GM19372 (cell line): ENCODE results near the gene THBS4.

Experiments
- ATAC-seq: cut with Tn5 transposase; IDR thresholded peaks from one replicate; pipeline ENCODE4 v1.9.1; 2021; ENCODE audit warnings: mild to moderate bottlenecking, low read depth, moderate library complexity; ENCODE audit not compliant: unreplicated experiment

Gene THBS4

DNA sequence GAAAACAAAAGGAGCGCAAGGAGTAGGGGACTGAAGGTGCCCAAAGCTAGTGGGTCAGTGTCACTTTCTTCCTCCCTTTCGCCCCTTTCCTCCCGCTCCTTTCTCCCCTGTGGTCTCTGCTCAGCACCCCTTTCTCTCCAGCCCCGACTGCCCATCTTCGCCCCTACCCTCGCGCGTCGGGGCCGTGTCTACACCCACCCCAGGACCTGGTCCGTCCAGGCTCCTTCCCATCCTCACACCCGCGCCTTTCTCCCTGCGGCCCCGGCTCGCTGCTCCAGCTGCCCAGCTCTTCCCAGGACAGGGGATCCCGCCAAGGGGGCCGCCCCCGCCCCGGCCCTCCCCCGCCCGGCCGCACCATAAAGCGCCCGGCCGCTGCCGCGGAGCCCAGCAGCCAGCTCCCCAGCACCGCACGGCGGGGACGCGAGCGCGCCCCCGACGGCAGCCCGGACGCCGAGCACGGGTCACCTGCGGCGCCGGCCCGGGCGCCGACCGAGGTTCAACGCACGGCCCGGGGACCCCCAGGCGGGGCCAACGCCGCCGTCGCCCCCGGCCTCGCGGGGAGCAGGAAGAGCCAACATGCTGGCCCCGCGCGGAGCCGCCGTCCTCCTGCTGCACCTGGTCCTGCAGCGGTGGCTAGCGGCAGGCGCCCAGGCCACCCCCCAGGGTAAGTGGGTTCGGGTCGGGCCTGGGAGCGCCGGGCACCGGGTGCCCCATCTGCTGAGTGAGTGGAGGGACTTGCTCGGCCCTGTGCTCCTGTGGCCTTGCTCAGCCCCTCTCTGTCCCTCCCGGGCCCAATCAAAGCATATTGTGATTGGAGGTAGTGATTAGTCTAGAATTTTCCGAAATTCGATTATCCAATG, at the start of gene THBS4:
THBS4 (plus strand) TSS at position 387 of the 860 bp plus-strand sequence; CDS start at position 577, 190 bp downstream.
- ATAC-seq = no peak

DNA sequence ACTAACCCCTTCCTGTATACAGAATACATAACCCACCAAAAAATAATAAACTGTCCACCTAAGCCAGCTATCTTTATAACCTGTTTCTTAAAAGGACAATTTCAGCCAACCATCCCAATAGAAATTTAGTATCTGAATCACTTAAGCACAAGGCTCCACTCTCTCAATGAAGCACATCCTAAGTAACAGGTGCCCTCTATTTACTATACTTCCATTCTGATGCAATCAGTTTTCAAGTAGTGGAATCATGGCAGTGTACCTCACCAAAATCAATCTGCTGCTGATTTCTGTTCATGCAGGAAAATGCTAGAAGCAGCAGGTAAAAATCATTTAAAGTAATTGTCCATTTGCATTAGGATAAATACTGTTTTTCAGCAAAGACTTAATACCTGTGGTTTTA, 48.9 kb upstream of the THBS4 start:
- no peak for ATAC-seq

DNA sequence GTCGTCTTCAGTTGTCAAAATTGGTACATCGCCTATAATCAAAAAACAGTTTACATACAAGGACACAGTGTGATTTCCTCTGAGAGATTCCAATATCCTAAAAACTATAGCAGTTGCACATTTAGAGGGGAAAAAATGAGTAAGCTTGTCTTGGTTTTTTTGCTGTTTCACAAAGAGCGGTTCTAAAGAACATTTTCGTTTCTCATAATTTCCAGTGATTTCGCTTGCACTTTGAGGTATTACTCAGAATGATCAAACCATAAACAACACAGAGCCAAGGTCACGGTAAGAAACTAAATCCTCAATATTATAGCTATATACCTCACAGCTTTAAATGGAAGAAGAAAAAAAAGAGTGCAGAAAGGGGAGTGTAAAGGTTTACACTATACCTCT, 44.9 kb upstream of the THBS4 start:
- ATAC-seq = peak; percentile 40

- peak; percentile 89 for ATAC-seq
Measured at GRCh38 chr5:79990598-79991507, 44.3 kb upstream of the THBS4 start, which contains the start of gene MTX3. MTX3 (minus strand) TSS chr5:79991262; CDS start chr5:79991238, 24 bp downstream.

DNA sequence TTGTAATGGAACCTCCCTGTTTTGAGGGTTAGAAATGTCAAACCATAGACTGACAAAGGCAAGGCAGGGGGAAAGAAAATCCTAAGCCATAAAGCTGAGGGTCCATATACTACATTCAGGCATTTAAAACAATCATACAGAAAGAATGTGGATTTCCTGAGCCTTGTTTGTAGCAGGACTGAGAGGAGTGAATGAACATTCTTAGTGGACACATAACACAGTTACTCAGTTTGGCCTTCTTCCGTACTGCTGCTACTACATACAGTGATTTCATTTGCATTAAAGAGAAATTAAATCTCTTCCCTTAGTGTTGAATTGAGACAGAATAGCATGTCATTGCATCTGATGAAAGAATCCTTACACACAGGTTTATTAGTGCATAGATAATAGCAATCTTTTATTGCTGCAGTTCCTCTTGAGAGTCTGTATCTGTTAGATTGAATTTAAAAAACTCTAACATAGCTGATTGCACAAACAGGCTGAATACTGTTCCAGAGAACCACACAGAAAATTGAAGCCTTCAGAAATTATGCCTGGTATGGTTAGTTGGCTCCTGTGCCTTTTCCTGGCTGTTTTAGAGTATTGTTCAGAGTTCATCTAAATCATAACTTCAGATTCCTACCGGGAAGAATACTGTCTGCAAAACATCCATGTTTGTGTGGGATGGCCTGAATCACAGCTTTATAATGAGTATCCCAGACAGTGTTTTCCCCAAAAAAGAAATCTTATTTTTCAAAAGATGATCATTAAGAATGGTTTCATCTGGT, 42.1 kb upstream of the THBS4 start:
- no peak for ATAC-seq

DNA sequence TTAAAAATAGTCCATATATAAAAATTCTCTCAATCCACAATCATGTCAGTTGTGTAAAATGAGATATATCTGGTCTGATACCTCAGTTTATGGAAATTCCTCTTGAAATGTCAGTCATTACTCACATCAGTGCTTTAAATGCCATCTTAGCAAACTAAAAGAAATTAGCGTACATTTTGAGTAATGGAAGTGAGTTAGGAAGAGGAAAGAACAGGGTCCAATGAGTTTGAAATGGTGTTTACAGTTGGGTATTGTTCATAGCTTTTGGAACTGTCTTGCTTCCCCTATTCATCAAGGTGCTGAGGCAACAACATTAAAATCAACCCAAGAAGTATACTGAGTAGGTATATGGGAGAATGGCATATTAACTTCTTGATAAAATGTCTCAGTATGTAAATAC, 35.4 kb upstream of the THBS4 start:
- no peak for ATAC-seq

DNA sequence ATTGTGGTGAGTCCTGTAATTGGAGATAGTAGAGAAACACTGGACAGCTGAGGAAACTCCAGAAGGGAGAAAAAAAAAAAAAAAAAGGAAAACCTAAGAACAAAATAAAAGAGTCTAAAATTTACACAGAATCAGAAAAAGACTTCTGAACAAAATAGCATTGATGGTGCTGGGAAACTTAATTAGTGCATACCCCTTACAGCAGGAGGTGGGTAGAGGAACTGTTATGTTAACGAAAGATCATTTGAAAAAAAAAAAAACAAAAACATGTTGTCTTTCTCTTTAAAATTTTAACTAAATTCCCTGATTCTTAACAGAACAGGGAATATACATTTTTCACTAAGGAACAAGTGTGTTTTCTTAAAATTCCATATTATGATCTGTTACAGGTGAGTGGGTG, 32.5 kb upstream of the THBS4 start:
- ATAC-seq = no peak

DNA sequence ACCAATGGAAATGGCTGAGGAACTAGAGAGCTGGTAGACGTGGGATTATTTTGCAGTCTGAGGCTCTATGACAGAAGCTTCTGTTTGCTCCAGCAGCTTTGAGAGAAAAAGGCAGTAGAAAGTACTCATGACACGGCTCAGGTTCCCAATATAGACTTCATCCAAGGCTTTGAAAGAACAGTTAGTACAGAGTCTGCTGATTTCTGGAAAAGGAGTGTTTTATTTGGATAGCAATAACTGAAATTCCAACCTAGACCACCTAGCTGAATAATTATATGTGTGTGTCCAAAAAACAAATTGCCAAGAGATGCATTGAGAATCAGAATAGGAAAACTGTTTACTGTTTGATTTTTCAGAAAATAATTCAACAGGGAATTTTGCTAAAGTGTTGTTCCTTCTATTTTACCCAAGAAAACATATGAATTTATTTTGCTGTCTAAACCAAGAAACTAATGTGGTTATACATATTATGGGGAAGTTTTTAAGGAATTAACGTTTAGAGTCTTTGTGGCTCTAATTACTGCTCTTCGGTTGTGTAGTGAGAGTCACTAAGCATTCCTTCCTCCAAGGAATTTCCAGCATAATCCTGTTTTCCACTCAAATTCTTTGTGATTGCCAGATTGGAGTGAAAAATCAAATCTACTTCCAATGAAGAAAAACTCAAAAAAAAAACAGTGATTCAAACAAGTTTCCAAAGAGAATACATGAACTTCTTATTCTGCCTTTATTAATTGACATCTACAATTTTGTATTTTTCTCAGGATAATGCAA, 26.0 kb upstream of the THBS4 start:
- ATAC-seq = no peak

DNA sequence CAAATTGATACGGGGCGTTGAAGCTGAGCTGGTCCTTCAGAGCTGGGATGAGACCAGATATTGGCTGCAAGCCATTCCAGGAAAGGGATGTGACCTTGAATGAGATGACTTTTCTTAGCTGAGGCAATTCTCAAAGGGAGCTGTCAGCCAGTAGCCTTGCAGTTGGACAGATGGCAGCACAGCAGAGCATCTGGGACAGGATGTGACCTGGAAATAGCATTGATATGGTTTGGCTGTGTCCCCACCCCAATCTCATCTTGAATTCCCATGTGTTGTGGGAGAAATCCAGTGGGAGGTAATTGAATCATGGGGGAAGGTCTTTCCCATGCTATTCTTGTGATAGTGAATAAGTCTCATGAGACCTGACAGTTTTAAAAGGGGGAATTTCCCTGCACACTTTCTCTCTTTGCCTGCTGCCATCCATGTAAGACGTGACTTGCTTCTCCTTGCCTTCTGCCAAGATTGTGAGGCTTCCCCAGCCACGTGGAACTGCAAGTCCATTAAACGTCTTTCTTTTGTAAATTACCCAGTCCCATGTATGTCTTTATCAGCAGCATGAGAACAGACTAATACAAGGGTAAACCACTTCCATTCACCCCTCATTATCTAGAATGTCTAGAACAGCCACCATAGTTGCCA, 24.3 kb upstream of the THBS4 start:
- no peak for ATAC-seq

DNA sequence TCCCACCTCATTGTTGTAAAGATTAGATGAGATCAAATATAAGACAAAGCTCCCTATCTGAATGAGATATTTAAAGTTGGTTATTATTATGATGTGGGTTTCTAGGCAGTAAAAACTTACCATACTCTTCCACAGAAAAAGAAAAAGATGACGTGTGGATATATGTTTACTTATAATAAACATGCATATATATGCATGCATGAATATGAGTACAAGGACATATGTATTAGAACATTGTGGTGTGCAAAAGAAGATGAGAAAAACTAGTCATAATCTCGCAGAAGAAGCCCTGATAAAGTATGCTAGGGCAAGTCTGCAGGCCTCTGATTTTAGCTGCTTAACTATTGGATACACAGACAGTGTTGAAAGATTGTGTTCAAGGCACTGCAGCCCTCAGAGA, 10.1 kb upstream of the THBS4 start:
- no peak for ATAC-seq

DNA sequence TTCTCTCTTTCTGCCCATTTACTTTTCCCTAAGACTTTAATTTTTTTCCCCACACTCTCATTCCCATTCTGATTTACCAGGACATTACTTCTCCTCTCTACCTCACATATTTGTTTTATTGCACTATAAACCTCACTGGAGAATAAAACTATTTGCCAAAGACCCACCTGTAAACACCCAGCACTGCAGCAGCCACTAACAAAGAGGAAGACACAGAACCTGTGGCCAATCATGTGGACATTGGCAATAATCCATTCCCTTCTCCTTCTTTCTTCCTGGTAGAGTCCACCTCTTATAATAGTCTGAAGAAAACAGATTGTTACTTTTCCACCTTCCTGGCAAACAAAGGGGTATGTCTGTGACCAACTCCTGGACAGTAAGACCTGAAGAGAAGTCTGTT, 8.3 kb upstream of the THBS4 start:
- ATAC-seq = no peak

DNA sequence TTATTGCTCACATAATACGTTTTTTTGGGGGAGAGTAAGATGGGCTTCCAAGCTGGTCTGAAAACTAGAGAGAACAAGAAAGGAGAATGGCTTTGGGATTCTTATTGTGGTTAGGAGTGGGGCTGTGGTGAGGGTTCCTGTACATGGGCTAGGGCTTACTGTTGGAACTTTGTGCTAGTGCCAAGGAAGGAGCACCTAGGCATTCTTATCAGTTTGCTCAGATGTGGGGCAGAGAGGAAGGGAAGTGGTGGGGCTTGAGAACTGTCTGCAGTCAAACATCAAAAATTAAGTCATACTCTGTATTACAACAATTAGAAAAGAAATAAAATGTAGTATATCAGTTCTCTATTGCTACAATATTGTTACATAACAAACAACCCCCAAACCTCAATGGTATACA, 4.0 kb upstream of the THBS4 start:
- no peak for ATAC-seq

DNA sequence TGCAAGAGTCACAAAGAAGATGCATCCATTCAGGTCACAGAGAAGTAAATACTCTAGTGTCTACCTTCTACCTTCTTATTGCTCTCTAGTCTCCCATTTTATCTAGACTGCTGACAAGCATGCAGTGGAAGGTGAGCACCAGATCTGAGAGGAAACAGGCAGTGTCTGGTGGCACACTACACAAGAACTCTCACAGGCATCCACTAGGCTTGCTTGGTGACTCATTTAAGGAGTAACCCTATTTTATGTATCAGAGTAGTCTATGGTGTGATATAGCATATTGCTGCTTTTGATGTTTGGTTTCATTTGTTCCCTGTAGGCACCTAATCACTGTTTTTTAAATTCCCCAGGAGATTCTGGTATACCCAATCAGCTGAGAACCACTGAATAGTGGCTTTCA, 1.6 kb upstream of the THBS4 start:
- no peak for ATAC-seq

GRCh38 chr5:80034559-80034958, 589 bp upstream of the THBS4 start:
- ATAC-seq = no peak

- ATAC-seq = no peak
Measured at GRCh38 chr5:80035839-80036238, 691 bp downstream of the THBS4 start.

DNA sequence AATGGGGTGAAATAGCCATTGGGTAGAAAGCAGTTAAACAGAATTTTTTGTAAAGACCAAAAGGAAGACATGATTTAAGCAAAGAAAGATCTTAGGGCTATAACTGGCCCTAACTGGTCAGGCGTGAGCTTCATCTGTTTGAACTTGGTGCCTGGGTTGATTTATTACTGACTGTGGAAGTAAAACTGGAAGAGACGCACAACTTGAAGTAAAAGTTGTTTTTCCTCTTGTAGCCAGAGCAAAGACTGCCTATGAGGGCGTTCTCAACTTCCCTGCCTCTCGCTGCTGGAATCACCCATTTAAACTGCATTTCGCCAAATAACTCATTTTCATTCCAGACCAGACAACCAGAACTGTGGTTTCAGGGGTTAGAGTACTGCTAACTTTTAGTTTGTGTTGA, 1.5 kb downstream of the THBS4 start:
- ATAC-seq = no peak

- ATAC-seq = no peak
Measured at GRCh38 chr5:80037366-80037765, 2.2 kb downstream of the THBS4 start.

DNA sequence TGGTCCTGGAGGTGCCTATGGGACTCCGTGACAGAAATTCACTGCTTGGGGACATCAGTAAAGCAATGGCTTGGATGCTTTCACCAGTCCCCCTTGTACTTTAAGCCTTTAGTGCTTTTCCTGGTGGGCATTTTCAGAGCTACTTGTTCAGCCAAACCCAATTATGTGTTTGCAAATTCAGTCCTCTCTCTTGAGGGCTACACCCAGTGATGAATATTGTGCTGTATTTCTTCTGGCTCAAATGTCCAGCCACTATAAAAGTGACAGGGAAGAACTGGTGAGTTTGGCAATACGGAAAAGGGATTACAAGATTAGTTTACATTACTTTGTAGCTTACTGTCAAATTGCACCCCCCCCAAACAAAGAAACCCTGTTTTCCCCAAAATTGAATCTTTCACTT, 4.5 kb downstream of the THBS4 start:
- ATAC-seq = no peak

- ATAC-seq = no peak
Measured at GRCh38 chr5:80041527-80041926, 6.4 kb downstream of the THBS4 start.
